Stimulated activated CD8-positive, alpha-beta memory T cell treated with anti-CD3 and anti-CD28 coated beads, Interleukin-15, amount 100 ng/mL, for 1 hour (primary cell): Measurements from ENCODE around the gene MBOAT2.

Experiments
- DNase-seq: peaks from one replicate; pipeline ENCODE4 v3.0.0-alpha.2; 2020; ENCODE audit warnings: low read depth

Gene MBOAT2

GRCh38 chr2:9018109-9018508 lies 14.6 kb upstream of the MBOAT2 start:
- DNase-seq: no peak

GRCh38 chr2:9017411-9017810 lies 13.9 kb upstream of the MBOAT2 start:
- DNase-seq: no peak

- no peak for DNase-seq
These were observed 12.5 kb upstream of the MBOAT2 start for GRCh38 chr2:9015998-9016397.

- no peak for DNase-seq
These were observed 9.9 kb upstream of the MBOAT2 start for GRCh38 chr2:9013403-9013802.

GRCh38 chr2:9010866-9011265 lies 7.4 kb upstream of the MBOAT2 start:
- no peak for DNase-seq

GRCh38 chr2:9008951-9009664 lies 5.6 kb upstream of the MBOAT2 start:
- DNase-seq: no peak

- DNase-seq: no peak
These were observed 2.9 kb upstream of the MBOAT2 start for GRCh38 chr2:9006368-9006767.

GRCh38 chr2:9004338-9005204 lies 1.1 kb upstream of the MBOAT2 start:
- no peak for DNase-seq

GRCh38 chr2:9003366-9003615 lies 193 bp downstream of the MBOAT2 start:
- no peak for DNase-seq

- DNase-seq: no peak
These were observed 683 bp downstream of the MBOAT2 start for GRCh38 chr2:9002637-9003365.

GRCh38 chr2:9002313-9002636 lies 1.2 kb downstream of the MBOAT2 start:
- DNase-seq: no peak

- DNase-seq: no peak
These were observed 1.7 kb downstream of the MBOAT2 start for GRCh38 chr2:9001778-9002177.

GRCh38 chr2:9001229-9001628 lies 2.3 kb downstream of the MBOAT2 start:
- DNase-seq: no peak

GRCh38 chr2:9000442-9000841 lies 3.0 kb downstream of the MBOAT2 start:
- DNase-seq: no peak

GRCh38 chr2:8999797-9000196 lies 3.7 kb downstream of the MBOAT2 start:
- DNase-seq: no peak

- DNase-seq: no peak
These were observed 4.4 kb downstream of the MBOAT2 start for GRCh38 chr2:8999102-8999446.

GRCh38 chr2:8998418-8999101 lies 4.9 kb downstream of the MBOAT2 start:
- DNase-seq: no peak

GRCh38 chr2:8997631-8998030 lies 5.9 kb downstream of the MBOAT2 start:
- DNase-seq: no peak

- no peak for DNase-seq
These were observed 6.4 kb downstream of the MBOAT2 start for GRCh38 chr2:8997108-8997507.

GRCh38 chr2:8996006-8996405 lies 7.5 kb downstream of the MBOAT2 start:
- DNase-seq: no peak

GRCh38 chr2:8994386-8994785 lies 9.1 kb downstream of the MBOAT2 start:
- DNase-seq: no peak

GRCh38 chr2:8993902-8994278 lies 9.6 kb downstream of the MBOAT2 start:
- no peak for DNase-seq
